Measurements from ENCODE around the gene NR1H3.

The NR1H3 gene

GRCh38 chr11:47248664-47249377, 9.0 kb upstream of the NR1H3 start, which contains the start of gene ACP2:
ACP2 (minus strand) TSS chr11:47248814; CDS start chr11:47248789, 25 bp downstream.
- TF ChIP-seq JUND (IDR thresholded peaks at IDR 0.05; ENCODE audit: low read depth) = no peak
- peak; percentile 68 to 94 for DNase-seq (ENCODE audit: low read depth in 1 of 2, low spot score in 1 of 2)
- in situ Hi-C loops (cut with HindIII; ENCODE audit: low pct_unique_long_range_greater_than_20kb, low sequenced_read_pairs) = no loop called here

GRCh38 chr11:47249378-47249715, 8.4 kb upstream of the NR1H3 start:
- DNase-seq (ENCODE audit: low read depth in 1 of 2, low spot score in 1 of 2) = no peak
- in situ Hi-C loops (cut with HindIII; ENCODE audit: low pct_unique_long_range_greater_than_20kb, low sequenced_read_pairs) = no loop called here
- no peak for TF ChIP-seq JUND (IDR thresholded peaks at IDR 0.05; ENCODE audit: low read depth)

GRCh38 chr11:47251751-47252150, 6.0 kb upstream of the NR1H3 start:
- no peak for TF ChIP-seq JUND (IDR thresholded peaks at IDR 0.05; ENCODE audit: low read depth)
- no peak for DNase-seq (ENCODE audit: low read depth in 1 of 2, low spot score in 1 of 2)
- in situ Hi-C loops (cut with HindIII; ENCODE audit: low pct_unique_long_range_greater_than_20kb, low sequenced_read_pairs) = no loop called here

- no peak for TF ChIP-seq JUND (IDR thresholded peaks at IDR 0.05; ENCODE audit: low read depth)
- in situ Hi-C loops (cut with HindIII; ENCODE audit: low pct_unique_long_range_greater_than_20kb, low sequenced_read_pairs) = no loop called here
- no peak for DNase-seq (ENCODE audit: low read depth in 1 of 2, low spot score in 1 of 2)
Measured at GRCh38 chr11:47253660-47254059, 4.1 kb upstream of the NR1H3 start.

- no peak for TF ChIP-seq JUND (IDR thresholded peaks at IDR 0.05; ENCODE audit: low read depth)
- no peak for DNase-seq (ENCODE audit: low read depth in 1 of 2, low spot score in 1 of 2)
- in situ Hi-C loops (cut with HindIII; ENCODE audit: low pct_unique_long_range_greater_than_20kb, low sequenced_read_pairs) = no loop called here
Measured at GRCh38 chr11:47254386-47254785, 3.4 kb upstream of the NR1H3 start.

- TF ChIP-seq JUND (IDR thresholded peaks at IDR 0.05; ENCODE audit: low read depth) = no peak
- in situ Hi-C loops (cut with HindIII; ENCODE audit: low pct_unique_long_range_greater_than_20kb, low sequenced_read_pairs) = no loop called here
- DNase-seq (ENCODE audit: low read depth in 1 of 2, low spot score in 1 of 2) = no peak
Measured at GRCh38 chr11:47256374-47256773, 1.4 kb upstream of the NR1H3 start.

- no peak for DNase-seq (ENCODE audit: low read depth in 1 of 2, low spot score in 1 of 2)
- no peak for TF ChIP-seq JUND (IDR thresholded peaks at IDR 0.05; ENCODE audit: low read depth)
- in situ Hi-C loops (cut with HindIII; ENCODE audit: low pct_unique_long_range_greater_than_20kb, low sequenced_read_pairs) = no loop called here
Measured at GRCh38 chr11:47257177-47257516, 649 bp upstream of the NR1H3 start.

- in situ Hi-C loops (cut with HindIII; ENCODE audit: low pct_unique_long_range_greater_than_20kb, low sequenced_read_pairs) = no loop called here
- no peak for TF ChIP-seq JUND (IDR thresholded peaks at IDR 0.05; ENCODE audit: low read depth)
- no peak for DNase-seq (ENCODE audit: low read depth in 1 of 2, low spot score in 1 of 2)
Measured at GRCh38 chr11:47258317-47258902, 614 bp downstream of the NR1H3 start.

GRCh38 chr11:47259232-47259977, 1.6 kb downstream of the NR1H3 start:
- TF ChIP-seq JUND (IDR thresholded peaks at IDR 0.05; ENCODE audit: low read depth) = no peak
- in situ Hi-C loops (cut with HindIII; ENCODE audit: low pct_unique_long_range_greater_than_20kb, low sequenced_read_pairs) = no loop called here
- peak; percentile 64 to 71 for DNase-seq (ENCODE audit: low read depth in 1 of 2, low spot score in 1 of 2)

- DNase-seq (ENCODE audit: low read depth in 1 of 2, low spot score in 1 of 2) = no peak
- TF ChIP-seq JUND (IDR thresholded peaks at IDR 0.05; ENCODE audit: low read depth) = no peak
- in situ Hi-C loops (cut with HindIII; ENCODE audit: low pct_unique_long_range_greater_than_20kb, low sequenced_read_pairs) = no loop called here
Measured at GRCh38 chr11:47260366-47260765, 2.6 kb downstream of the NR1H3 start.

- no peak for DNase-seq (ENCODE audit: low read depth in 1 of 2, low spot score in 1 of 2)
- in situ Hi-C loops (cut with HindIII; ENCODE audit: low pct_unique_long_range_greater_than_20kb, low sequenced_read_pairs) = no loop called here
- no peak for TF ChIP-seq JUND (IDR thresholded peaks at IDR 0.05; ENCODE audit: low read depth)
Measured at GRCh38 chr11:47261291-47261800, 3.5 kb downstream of the NR1H3 start.

- DNase-seq (ENCODE audit: low read depth in 1 of 2, low spot score in 1 of 2) = no peak
- no peak for TF ChIP-seq JUND (IDR thresholded peaks at IDR 0.05; ENCODE audit: low read depth)
- in situ Hi-C loops (cut with HindIII; ENCODE audit: low pct_unique_long_range_greater_than_20kb, low sequenced_read_pairs) = no loop called here
Measured at GRCh38 chr11:47264119-47264518, 6.3 kb downstream of the NR1H3 start.

GRCh38 chr11:47264521-47264920, 6.7 kb downstream of the NR1H3 start:
- DNase-seq (ENCODE audit: low read depth in 1 of 2, low spot score in 1 of 2) = no peak
- TF ChIP-seq JUND (IDR thresholded peaks at IDR 0.05; ENCODE audit: low read depth) = no peak
- in situ Hi-C loops (cut with HindIII; ENCODE audit: low pct_unique_long_range_greater_than_20kb, low sequenced_read_pairs) = no loop called here

All from T47D (cell line).